ENCODE results near the gene LY86.
"Not testable (repeated sequence)": the region's sequence is repeated elsewhere in the genome, so short reads cannot be mapped to it uniquely, and the experiment has no call there.

Gene LY86

GRCh38 chr6:6654599-6655575 lies 66.4 kb downstream of the LY86 start:
- ATAC-seq = peak; percentile 68 to 74

DNA sequence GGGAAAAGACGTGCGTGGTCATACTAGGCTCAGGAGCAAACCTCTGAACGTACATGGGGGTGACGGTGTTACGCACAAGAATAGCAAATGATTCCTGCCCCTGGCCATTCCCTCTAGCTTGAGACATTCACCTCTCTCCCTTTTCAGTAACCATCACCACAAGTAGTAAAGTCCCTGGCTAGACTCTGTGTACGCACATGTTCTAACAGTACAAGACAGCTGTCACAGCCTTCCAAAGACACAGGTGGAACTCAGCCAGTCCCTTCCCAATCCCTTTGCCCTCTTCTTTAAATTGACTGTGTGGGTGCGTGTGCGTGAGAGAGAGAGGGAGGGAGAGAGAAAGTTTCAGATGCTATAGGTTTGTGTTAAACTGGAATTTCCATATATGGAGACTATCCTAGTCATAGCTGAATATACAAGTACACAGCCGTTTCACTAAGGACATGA lies 67.3 kb downstream of the LY86 start:
- ATAC-seq = no peak

- ATAC-seq = no peak
These were observed 67.8 kb downstream of the LY86 start for GRCh38 chr6:6656287-6656686.

DNA sequence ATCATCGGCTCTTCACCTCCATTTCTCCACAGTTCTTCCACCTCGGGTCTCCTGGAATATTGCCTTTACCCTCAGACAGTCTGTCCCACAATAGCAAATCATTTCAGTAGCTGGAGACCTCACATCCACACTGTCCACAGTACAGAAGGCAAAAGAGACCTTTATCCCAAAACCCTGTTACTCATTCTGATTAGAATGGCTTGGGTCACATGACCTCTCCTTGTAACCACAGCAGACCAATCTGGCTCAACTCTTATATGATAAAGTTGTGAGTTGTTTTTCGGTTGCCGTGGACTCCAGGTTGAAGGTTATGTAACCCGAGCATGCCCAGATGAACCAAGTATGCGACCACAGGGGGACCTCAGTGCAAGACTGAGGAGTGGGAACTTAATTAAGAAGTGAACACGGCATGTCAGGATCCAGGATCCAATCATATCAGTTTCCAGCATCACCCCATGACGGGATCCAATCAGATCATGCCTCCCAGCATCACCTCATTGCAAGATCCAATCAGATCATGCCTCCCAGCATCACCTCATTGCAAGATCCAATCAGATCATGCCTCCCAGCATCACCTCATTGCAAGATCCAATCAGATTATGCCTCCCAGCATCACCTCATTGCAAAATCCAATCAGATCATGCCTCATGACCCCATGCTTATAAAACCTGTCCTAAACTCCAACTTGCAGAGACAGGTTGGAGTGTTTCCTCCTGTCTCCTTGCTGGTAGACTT lies 68.7 kb downstream of the LY86 start:
- ATAC-seq = peak in 1 of 2 donors; percentile 21

GRCh38 chr6:6657820-6658217 lies 69.3 kb downstream of the LY86 start:
- no peak for ATAC-seq

DNA sequence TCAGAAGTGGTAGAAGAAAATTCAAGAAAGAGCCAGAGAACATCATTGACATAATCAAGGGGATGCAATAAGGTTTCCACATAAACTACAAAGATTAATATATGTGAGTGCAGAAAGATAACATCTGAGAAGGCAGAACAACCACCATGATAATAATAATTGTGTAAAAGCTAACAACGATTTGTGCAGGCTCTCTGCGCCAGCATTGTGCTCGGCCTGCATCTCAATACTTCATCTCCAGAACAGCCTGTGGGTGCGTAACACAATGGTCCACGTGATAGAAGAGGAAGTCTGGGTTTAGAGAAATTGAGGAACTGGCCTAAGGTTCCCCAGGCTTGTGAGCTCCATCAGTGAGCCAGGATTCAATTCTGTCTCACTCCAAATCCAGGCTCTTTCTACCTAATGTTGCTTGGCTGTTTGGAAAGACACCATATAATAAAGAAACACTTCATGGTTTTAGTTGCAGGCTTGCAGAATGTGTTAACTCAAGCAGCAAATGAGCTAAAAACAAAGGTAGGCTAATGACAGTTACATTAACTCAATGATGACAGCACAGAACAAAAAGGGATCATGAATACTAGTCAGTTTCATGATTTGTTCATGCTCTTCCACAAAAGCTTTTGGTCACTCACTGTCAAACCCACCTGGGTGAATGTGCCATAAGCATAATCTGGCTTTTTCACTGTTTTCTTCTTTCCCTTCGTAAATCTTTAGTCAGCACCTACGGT lies 71.2 kb downstream of the LY86 start:
- no peak for ATAC-seq

DNA sequence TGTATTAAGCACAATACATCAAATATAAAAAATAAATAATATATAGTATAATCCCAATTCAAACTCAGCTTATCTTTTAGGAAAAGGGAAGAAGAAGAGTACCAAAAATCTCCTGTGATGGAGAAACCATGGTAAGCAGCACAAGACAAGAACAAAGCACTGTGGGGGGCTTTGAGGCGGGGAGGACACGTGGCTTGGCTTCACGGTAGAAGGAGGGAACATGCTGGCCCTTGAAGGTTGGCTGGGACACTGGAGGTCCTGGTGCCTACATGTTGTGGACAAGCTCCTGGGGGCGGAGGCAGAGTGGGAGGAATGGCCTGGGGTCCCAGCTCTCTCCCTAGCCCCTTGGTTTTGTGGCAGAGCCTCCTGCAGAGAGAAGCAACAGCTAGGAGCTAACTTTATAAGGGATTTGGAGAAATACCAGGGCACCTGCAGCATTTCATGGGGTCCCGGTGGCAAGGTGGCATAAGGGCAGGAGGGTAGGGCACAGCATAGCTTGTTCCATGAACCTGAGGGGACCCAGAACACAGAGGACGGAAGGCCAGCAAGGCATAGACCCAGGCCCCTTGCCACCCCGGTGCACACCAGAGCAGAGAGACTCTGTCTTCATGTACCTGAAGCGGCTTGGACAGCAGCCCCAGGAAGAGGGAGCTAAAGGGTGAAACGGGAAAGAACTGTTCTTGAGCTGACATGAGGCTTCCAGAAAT lies 72.0 kb downstream of the LY86 start:
- ATAC-seq = no peak

DNA sequence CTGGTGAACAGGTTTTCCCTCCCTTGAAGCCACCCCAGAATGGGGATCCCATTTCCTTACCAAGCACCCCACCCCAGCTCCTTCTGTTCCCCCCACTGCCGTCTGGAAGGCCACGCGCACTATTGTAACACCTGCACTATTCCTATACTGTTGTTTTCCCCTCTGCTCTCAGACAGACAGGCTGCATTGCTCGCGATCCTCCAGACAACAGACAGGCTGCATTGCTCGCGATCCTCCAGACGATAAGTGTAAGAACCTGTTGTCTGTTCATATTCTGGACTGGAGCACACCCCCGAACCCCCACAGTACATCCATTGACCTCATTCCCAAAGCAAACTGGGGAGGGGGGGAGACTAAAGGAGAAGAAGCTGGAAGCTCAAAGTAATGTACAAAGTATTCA lies 72.7 kb downstream of the LY86 start:
- no peak for ATAC-seq

- ATAC-seq = no peak
These were observed 73.2 kb downstream of the LY86 start for GRCh38 chr6:6661684-6662083.

DNA sequence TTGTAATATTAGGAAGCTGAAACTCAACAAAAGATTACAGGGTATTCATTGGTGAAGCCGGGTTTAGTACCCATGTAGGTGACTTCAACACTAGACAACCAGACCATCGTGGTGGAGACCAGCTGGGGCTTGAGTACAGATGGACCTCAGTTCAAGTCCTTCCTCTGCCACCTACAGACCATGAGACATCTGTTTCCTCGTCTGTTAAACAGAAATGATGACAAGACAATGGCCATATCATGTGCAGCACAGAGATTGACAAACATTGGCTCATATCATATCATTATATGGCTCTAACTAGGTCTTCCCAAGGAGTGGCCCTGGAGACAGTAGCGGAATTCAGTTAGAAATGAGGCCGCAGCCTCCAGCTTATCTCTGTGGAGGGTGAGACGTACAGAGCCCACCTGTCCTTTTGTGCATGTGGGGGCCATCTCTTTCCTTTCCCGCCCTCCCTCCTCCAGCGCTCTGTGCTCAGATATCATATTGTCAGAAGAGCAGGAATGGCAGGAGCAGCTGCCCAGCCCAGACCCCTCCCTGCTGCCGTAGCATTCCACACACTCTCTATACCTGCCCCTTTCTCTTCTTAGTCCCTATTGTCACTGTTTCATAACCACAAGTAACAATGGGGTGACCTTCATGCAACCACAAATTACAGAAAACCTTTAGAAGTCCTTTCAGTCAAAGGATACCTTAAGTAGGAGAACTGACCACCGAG lies 75.1 kb downstream of the LY86 start:
- ATAC-seq = no peak

GRCh38 chr6:6665555-6666243 lies 77.2 kb downstream of the LY86 start:
- no peak for ATAC-seq

DNA sequence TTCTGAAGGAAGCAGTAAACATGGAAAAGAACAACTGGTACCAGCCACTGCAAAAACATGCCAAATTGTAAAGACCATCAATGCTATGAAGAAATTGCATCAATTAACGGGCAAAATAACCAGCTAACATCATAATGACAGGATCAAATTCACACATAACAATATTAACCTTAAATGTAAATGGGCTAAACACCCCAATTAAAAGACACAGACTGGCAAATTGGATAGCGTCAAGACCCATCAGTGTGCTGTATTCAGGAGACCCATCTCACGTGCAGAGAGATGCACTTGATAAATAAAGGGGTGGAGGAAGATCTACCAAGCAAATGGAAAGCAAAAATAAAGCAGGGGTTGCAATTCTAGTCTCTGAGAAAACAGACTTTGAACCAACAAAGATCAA lies 81.6 kb downstream of the LY86 start:
- not testable (repeated sequence) for ATAC-seq

GRCh38 chr6:6674872-6675271 lies 86.4 kb downstream of the LY86 start:
- no peak for ATAC-seq

DNA sequence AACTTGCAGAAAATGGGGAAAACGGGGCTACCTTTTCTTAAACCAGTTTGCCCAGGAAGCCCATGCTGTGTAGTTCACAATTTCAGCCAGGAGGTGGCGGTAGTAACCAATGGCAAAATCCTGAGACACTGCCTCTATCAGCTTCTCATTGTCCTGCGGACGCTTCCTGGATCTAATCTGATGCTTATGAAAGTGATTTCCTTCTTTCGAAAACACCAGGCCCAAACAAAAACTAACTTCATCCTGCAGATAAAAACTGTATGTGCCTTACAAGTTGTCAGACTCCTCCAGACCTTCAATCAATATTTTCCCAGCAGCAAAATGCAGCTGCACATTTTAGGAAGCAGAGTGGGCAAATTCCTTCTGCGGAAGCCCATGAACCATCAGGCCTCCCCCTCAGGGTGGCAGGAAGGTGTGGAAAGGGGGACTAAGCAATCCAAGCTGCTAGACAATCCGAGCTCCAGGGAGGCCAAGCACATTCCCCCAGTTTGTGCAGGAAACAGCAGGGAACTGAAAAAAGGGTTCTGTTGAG lies 88.5 kb downstream of the LY86 start:
- peak in 1 of 2 donors; percentile 66 for ATAC-seq

GRCh38 chr6:6678185-6678671 lies 89.7 kb downstream of the LY86 start:
- ATAC-seq = no peak

GRCh38 chr6:6678811-6679210 lies 90.3 kb downstream of the LY86 start:
- no peak for ATAC-seq

DNA sequence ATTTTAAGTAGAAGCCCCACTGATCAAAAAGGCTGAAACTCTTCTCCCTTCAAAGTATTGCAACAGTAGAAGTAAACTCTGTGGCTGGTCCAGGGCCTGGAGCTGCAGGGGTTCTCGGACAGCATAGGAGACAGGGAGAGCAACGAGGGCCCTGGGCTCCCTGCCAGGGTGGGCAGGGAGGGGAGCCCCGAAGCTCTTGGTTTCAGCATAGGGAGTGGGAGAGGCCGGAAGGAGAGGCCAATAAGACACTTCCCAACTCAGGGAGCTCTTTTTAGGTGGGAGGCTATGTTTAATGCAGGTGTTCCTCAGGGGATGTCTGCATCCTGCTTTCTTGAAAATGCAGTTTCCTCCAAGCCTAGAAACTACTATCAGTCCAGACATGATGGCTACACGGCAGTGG lies 91.1 kb downstream of the LY86 start:
- ATAC-seq = no peak

DNA sequence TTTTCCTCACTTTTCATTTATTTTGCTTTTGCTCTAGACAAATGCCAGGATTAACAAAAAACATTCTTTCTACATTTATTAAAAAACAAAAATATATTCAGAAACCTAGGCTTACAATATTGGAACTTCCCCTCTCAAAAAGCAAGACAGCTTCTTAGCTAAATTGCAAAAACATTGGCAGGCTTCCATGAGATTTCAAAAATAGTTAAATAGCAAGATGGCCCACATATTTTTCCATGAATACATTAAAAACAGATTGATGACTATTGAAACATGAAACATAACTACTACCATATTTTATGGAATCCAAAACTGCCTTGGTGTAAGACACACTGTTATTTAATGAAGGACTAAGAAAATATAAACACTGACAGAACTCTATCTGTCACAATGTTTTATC lies 92.0 kb downstream of the LY86 start:
- ATAC-seq = no peak

GRCh38 chr6:6681075-6681849 lies 92.7 kb downstream of the LY86 start:
- ATAC-seq = no peak

- ATAC-seq = no peak
These were observed 93.7 kb downstream of the LY86 start for GRCh38 chr6:6682225-6682624.

Measured in activated CD4-positive, CD25-positive, alpha-beta regulatory T cell treated with anti-CD3 and anti-CD28 coated beads, Interleukin-2, amount 50 U/mL, for 24 hours (primary cell).